Neural cell (in vitro differentiated cells): Measurements from ENCODE around the gene GPR25. TPM values are rescaled to one million over a fixed set of nuclear protein-coding genes. Genes with fewer than 3 reads are reported as not detected.

Experiments
- H2AFZ ChIP-seq: fragments of 200-600, 300-800 bp; sonication (generic), shearing (Covaris generic); 2 replicates; pipeline ENCODE4 v1.6.0; 2014; ENCODE audit warnings: low read depth, mild to moderate bottlenecking, antibody characterized with exemption, low read length, moderate library complexity
- H3F3A ChIP-seq: fragments of 200-600 bp; shearing (Covaris generic); 2 replicates; pipeline ENCODE4 v1.6.1; 2016; ENCODE audit warnings: mild to moderate bottlenecking, moderate library complexity, mixed read lengths, antibody characterized with exemption, low read length; ENCODE audit not compliant: insufficient read depth, poor library complexity, severe bottlenecking
- H3K27ac ChIP-seq: fragments of 200-600, 300-800 bp; sonication (generic), shearing (Covaris generic); 2 replicates; pipeline ENCODE4 v1.5.1; 2014; ENCODE audit warnings: mild to moderate bottlenecking, low read length, moderate library complexity
- H3K27me3 ChIP-seq: fragments of 300-800, 200-600 bp; sonication (generic), shearing (Covaris generic); 2 replicates; pipeline ENCODE4 v1.6.0; 2014; ENCODE audit warnings: mild to moderate bottlenecking, low read depth, low read length, moderate library complexity; ENCODE audit not compliant: insufficient read depth
- H3K36me3 ChIP-seq: fragments of 300-800, 200-600 bp; sonication (generic), shearing (Covaris generic); 2 replicates; pipeline ENCODE4 v1.5.1; 2014; ENCODE audit warnings: mild to moderate bottlenecking, antibody characterized with exemption, low read length, moderate library complexity; ENCODE audit not compliant: insufficient read depth
- H3K4me2 ChIP-seq: fragments of 300-800, 200-600 bp; sonication (generic), shearing (Covaris generic); 2 replicates; pipeline ENCODE4 v1.6.0; 2014; ENCODE audit warnings: mild to moderate bottlenecking, low read length
- H3K4me3 ChIP-seq: fragments of 300-800, 200-600 bp; sonication (generic), shearing (Covaris generic); 2 replicates; pipeline ENCODE4 v1.5.1; 2014; ENCODE audit warnings: mild to moderate bottlenecking, low read length, moderate library complexity
- H3K79me2 ChIP-seq: fragments of 200-600 bp; shearing (Covaris generic); replicated peaks from 2 replicates; pipeline ENCODE4 v1.6.0; 2014; ENCODE audit warnings: mild to moderate bottlenecking, low read length, moderate library complexity; ENCODE audit not compliant: insufficient read depth
- H3K9ac ChIP-seq: fragments of 300-800, 200-600 bp; sonication (generic), shearing (Covaris generic); 2 replicates; pipeline ENCODE4 v1.6.1; 2016; ENCODE audit warnings: mild to moderate bottlenecking, low read length, mixed read lengths
- H3K9me2 ChIP-seq: fragments of 200-600 bp; shearing (Covaris generic); 2 replicates; pipeline ENCODE4 v1.6.1; 2016; ENCODE audit warnings: mild to moderate bottlenecking, low read length, mixed read lengths; ENCODE audit not compliant: insufficient read depth
- H3K9me3 ChIP-seq: fragments of 200-600, 300-800 bp; sonication (generic), shearing (Covaris generic); 2 replicates; pipeline ENCODE4 v1.6.1; 2016; ENCODE audit warnings: mild to moderate bottlenecking, mixed run types, low read length, moderate library complexity, mixed read lengths
- H4K20me1 ChIP-seq: fragments of 200-600 bp; shearing (Covaris generic); 2 replicates; pipeline ENCODE4 v1.6.1; 2016; ENCODE audit warnings: mild to moderate bottlenecking, mixed run types; ENCODE audit not compliant: insufficient read depth
- EP300 ChIP-seq: fragments of 450-650 bp; conservative IDR thresholded peaks from 2 replicates; pipeline ENCODE4 v1.6.1; 2014; ENCODE audit warnings: antibody characterized with exemption, mild to moderate bottlenecking, moderate library complexity; ENCODE audit not compliant: poor library complexity, severe bottlenecking
- EZH2 ChIP-seq: fragments of 200-600, 300-800 bp; shearing (Covaris generic), sonication (generic); IDR thresholded peaks from 2 replicates; pipeline ENCODE4 v1.6.1; 2014; ENCODE audit warnings: antibody characterized with exemption, low read length, borderline replicate concordance, mild to moderate bottlenecking; ENCODE audit not compliant: insufficient read depth, poor library complexity, severe bottlenecking
- MXI1 ChIP-seq: fragments of 450-650 bp; conservative IDR thresholded peaks from 2 replicates; pipeline ENCODE4 v1.6.1; 2014; ENCODE audit warnings: antibody characterized with exemption, mild to moderate bottlenecking; ENCODE audit not compliant: poor library complexity, severe bottlenecking
- POLR2AphosphoS5 ChIP-seq: IDR thresholded peaks from 2 replicates; pipeline ENCODE4 v1.6.1; 2012
- RAD21 ChIP-seq: fragments of 450-650 bp; conservative IDR thresholded peaks from 2 replicates; pipeline ENCODE4 v1.6.1; 2014; ENCODE audit warnings: antibody characterized with exemption, mild to moderate bottlenecking, moderate library complexity
- SMC3 ChIP-seq: fragments of 450-650 bp; conservative IDR thresholded peaks from 2 replicates; pipeline ENCODE4 v1.6.1; 2014; ENCODE audit warnings: antibody characterized with exemption, mild to moderate bottlenecking, moderate library complexity; ENCODE audit not compliant: poor library complexity
- TAF1 ChIP-seq: IDR thresholded peaks from 2 replicates; pipeline ENCODE4 v1.6.1; 2012; ENCODE audit warnings: low read depth
- polyA plus RNA-seq: library from polyadenylated mRNA; depleted of rRNA; stranded (reverse); fragments of >200 nt; gene quantifications from 2 replicates; pipeline ENCODE4 v1.2.3, GENCODE V29; 2014
- TF ChIP-seq, protein P1 (sequence below): fragments of 450-650 bp; IDR thresholded peaks from 2 replicates; pipeline ENCODE4 v1.5.1; 2014; ENCODE audit warnings: antibody characterized with exemption, mild to moderate bottlenecking, moderate library complexity; ENCODE audit not compliant: poor library complexity, severe bottlenecking
- TF ChIP-seq, protein P2 (sequence below): IDR thresholded peaks from 2 replicates; pipeline ENCODE4 v1.6.1; 2012; ENCODE audit warnings: borderline replicate concordance

Gene GPR25
- polyA plus RNA-seq, 1 donor from 2014 or later = not detected

DNA sequence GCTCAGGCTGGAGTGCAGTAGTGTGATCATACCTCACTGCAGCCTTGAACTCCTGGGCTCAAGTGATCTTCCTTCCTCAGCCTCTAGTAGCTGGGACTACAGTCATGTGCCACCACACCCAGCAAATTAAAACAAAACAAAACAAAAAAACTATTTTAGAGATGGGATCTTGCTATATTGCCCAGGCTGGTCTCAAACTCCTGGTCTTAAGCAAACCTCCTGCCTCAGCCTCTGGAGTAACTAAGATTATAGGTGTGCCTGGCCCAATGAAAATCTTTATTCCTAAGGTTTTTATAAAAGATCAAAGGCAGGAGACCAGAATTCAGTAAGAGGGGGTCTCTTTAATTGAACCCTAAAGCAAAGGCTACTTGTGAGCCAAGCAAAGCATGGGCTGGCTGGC lies 32.0 kb downstream of the GPR25 start:
- Histone ChIP-seq H4K20me1 (no peaks in the 10 kb centered on the region), H3K9me2 (no peaks in the 10 kb centered on the region), H3K27me3 (no peaks in the 10 kb centered on the region), H3K27ac (no peak overlapping the region), H2AFZ (no peak overlapping the region), H3K9me3 (no peaks in the 10 kb centered on the region), H3F3A (no peaks in the 10 kb centered on the region), H3K9ac (no peak overlapping the region), H3K4me3 (no peak overlapping the region), H3K4me2 (no peak overlapping the region), H3K36me3 (no peaks in the 10 kb centered on the region), H3K79me2 (no peaks in the 10 kb centered on the region)
- TF ChIP-seq RAD21 (no peak), POLR2AphosphoS5 (no peak)

DNA sequence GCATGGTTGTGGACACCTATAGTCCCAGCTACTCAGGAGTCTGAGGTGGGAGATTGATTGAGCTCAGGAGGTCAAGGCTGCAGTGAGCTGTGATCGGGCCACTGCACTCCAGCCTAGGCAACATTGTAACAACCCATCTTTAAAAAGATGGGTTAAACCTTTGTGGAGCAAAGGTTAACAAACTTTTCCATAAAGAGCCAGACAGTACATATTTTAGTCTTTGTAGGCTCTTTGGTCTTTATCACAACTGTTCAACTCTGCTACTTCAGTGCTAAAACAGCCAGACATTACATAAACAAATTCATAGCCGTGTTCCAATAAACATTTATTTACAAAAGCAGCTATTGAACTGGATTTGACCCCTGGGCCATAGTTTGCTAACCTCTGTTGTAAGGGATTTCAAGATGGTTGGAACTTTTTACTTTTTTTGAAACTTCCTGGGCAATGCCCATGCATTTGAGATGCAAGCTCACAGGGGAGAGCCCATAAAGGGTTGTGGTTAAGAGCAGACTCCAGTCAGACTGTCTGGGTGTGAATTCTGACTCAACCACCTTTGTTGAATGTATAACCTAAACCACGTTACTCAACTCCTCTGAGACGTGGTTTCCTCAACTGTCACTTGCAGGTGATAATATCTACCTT lies 32.8 kb downstream of the GPR25 start:
- no peaks in the 10 kb centered on the region for H3K36me3 ChIP-seq

More for the DNA sequence above, 32.8 kb downstream of the GPR25 start:
- no peak overlapping the region for H3K4me2 ChIP-seq
- no peak overlapping the region for H3K4me3 ChIP-seq
- no peaks in the 10 kb centered on the region for H3K9me3 ChIP-seq
- TF ChIP-seq EZH2 (no peak), RAD21 (no peak), POLR2AphosphoS5 (no peak), TAF1 (no peak), SMC3 (no peak), EP300 (no peak), MXI1 (no peak)
- TF ChIP-seq, protein P1, sequence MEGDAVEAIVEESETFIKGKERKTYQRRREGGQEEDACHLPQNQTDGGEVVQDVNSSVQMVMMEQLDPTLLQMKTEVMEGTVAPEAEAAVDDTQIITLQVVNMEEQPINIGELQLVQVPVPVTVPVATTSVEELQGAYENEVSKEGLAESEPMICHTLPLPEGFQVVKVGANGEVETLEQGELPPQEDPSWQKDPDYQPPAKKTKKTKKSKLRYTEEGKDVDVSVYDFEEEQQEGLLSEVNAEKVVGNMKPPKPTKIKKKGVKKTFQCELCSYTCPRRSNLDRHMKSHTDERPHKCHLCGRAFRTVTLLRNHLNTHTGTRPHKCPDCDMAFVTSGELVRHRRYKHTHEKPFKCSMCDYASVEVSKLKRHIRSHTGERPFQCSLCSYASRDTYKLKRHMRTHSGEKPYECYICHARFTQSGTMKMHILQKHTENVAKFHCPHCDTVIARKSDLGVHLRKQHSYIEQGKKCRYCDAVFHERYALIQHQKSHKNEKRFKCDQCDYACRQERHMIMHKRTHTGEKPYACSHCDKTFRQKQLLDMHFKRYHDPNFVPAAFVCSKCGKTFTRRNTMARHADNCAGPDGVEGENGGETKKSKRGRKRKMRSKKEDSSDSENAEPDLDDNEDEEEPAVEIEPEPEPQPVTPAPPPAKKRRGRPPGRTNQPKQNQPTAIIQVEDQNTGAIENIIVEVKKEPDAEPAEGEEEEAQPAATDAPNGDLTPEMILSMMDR = no peak
- TF ChIP-seq, protein P2, sequence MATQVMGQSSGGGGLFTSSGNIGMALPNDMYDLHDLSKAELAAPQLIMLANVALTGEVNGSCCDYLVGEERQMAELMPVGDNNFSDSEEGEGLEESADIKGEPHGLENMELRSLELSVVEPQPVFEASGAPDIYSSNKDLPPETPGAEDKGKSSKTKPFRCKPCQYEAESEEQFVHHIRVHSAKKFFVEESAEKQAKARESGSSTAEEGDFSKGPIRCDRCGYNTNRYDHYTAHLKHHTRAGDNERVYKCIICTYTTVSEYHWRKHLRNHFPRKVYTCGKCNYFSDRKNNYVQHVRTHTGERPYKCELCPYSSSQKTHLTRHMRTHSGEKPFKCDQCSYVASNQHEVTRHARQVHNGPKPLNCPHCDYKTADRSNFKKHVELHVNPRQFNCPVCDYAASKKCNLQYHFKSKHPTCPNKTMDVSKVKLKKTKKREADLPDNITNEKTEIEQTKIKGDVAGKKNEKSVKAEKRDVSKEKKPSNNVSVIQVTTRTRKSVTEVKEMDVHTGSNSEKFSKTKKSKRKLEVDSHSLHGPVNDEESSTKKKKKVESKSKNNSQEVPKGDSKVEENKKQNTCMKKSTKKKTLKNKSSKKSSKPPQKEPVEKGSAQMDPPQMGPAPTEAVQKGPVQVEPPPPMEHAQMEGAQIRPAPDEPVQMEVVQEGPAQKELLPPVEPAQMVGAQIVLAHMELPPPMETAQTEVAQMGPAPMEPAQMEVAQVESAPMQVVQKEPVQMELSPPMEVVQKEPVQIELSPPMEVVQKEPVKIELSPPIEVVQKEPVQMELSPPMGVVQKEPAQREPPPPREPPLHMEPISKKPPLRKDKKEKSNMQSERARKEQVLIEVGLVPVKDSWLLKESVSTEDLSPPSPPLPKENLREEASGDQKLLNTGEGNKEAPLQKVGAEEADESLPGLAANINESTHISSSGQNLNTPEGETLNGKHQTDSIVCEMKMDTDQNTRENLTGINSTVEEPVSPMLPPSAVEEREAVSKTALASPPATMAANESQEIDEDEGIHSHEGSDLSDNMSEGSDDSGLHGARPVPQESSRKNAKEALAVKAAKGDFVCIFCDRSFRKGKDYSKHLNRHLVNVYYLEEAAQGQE = no peak
- no peaks in the 10 kb centered on the region for H3K79me2 ChIP-seq
- no peak overlapping the region for H2AFZ ChIP-seq
- no peak overlapping the region for H3K9ac ChIP-seq
- H3K27me3 ChIP-seq = no peaks in the 10 kb centered on the region
- no peak overlapping the region for H3K27ac ChIP-seq
- no peaks in the 10 kb centered on the region for H3F3A ChIP-seq
- H4K20me1 ChIP-seq = no peaks in the 10 kb centered on the region
- H3K9me2 ChIP-seq = no peaks in the 10 kb centered on the region
